Measurements from ENCODE around the gene MUSTN1.

MUSTN1 gene

GRCh38 chr3:52783211-52783555 is 51.6 kb downstream of the MUSTN1 start:
- FAIRE-seq = no peak
